Gastrocnemius medialis (tissue), 4 donors: Measurements from ENCODE around the gene PAK5. TPM values are rescaled to one million over a fixed set of nuclear protein-coding genes. Genes with fewer than 3 reads are reported as not detected.

Experiments used
- ATAC-seq, 2 donors: fragments of 150-250 bp; one replicate each; pipeline ENCODE4 v1.9.1; 2016
- DNase-seq, 2 donors: peaks; one replicate each; pipeline ENCODE4 v3.0.0-alpha.2; 2019
- H3K27ac ChIP-seq, 4 donors: fragments of 200-600 bp; sonication (generic); 1 replicate in 1 of 4; 2 replicates in 3 of 4; pipeline ENCODE4 v1.5.1; 2016 to 2018; ENCODE audit warnings: mild to moderate bottlenecking in 2 of 4, moderate library complexity in 1 of 4
- H3K27me3 ChIP-seq, 3 donors: fragments of 200-600 bp; sonication (generic) in 2 of 3; 1 replicate in 1 of 3; 2 replicates in 2 of 3; pipeline versions ENCODE4 v1.5.1 to v1.6.0; 2016 to 2019; ENCODE audit warnings: mild to moderate bottlenecking in 1 of 3, moderate library complexity in 1 of 3
- H3K36me3 ChIP-seq, 2 donors: fragments of 200-600 bp; sonication (generic) in 1 of 2; one replicate each; pipeline ENCODE4 v1.5.1; 2017 to 2018
- H3K4me1 ChIP-seq, 2 donors: fragments of 200-600 bp; sonication (generic) in 1 of 2; one replicate each; pipeline ENCODE4 v1.5.1; 2016 to 2017; ENCODE audit warnings: mild to moderate bottlenecking in 2 of 2
- H3K4me3 ChIP-seq, 4 donors: fragments of 200-600 bp; sonication (generic) in 3 of 4; 1 replicate in 1 of 4; 2 replicates in 3 of 4; pipeline ENCODE4 v1.5.1; 2016 to 2019; ENCODE audit warnings: mild to moderate bottlenecking in 2 of 4
- H3K9me3 ChIP-seq, 3 donors: fragments of 200-600 bp; sonication (generic) in 2 of 3; 1 replicate in 1 of 3; 2 replicates in 2 of 3; pipeline ENCODE4 v1.5.1; 2016 to 2019
- POLR2A ChIP-seq, 2 donors: fragments of 450-650 bp; IDR thresholded peaks; one replicate each; pipeline ENCODE4 v1.6.1; 2017; ENCODE audit warnings: antibody characterized with exemption in 2 of 2, mild to moderate bottlenecking in 2 of 2, moderate library complexity in 2 of 2
- in situ Hi-C, 4 donors: fragments of 200-750 bp; cut with MboI; loops; one replicate each; pipeline versions ENCODE4 v1.15.0 to v1.8.0; 2017; ENCODE audit warnings: low sequenced_read_pairs in 4 of 4
- intact Hi-C: fragments of 100-400 bp; cut with DNase I; formaldehyde crosslinking; loops from one replicate; pipeline ENCODE4 v1.15.1; 2023; ENCODE audit warnings: low total_unique reads
- total RNA-seq, 4 donors: library from RNA; depleted of rRNA; stranded (reverse); fragments of >200 nt; gene quantifications; one replicate each; pipeline versions ENCODE4 v1.1.0 to v1.2.3, GENCODE V29; 2016
- TF ChIP-seq, protein P1 (sequence below), 5 experiments: fragments of 450-650 bp in 3 of 5; fragments of 200-600 bp in 2 of 5; sonication (generic) in 2 of 5; IDR thresholded peaks in 4 of 5; conservative IDR thresholded peaks in 1 of 5; 1 replicate in 4 of 5; 2 replicates in 1 of 5; pipeline ENCODE4 v1.5.1; 2016 to 2019; ENCODE audit warnings: antibody characterized with exemption in 5 of 5, mild to moderate bottlenecking in 3 of 5, moderate library complexity in 3 of 5

PAK5 gene
- not detected for total RNA-seq

- TF ChIP-seq, protein P1, sequence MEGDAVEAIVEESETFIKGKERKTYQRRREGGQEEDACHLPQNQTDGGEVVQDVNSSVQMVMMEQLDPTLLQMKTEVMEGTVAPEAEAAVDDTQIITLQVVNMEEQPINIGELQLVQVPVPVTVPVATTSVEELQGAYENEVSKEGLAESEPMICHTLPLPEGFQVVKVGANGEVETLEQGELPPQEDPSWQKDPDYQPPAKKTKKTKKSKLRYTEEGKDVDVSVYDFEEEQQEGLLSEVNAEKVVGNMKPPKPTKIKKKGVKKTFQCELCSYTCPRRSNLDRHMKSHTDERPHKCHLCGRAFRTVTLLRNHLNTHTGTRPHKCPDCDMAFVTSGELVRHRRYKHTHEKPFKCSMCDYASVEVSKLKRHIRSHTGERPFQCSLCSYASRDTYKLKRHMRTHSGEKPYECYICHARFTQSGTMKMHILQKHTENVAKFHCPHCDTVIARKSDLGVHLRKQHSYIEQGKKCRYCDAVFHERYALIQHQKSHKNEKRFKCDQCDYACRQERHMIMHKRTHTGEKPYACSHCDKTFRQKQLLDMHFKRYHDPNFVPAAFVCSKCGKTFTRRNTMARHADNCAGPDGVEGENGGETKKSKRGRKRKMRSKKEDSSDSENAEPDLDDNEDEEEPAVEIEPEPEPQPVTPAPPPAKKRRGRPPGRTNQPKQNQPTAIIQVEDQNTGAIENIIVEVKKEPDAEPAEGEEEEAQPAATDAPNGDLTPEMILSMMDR (IDR thresholded peaks at IDR 0.05 in 4 of 5, conservative IDR thresholded peaks at IDR 0.05 in 1 of 5): no peak
- TF ChIP-seq POLR2A (IDR thresholded peaks at IDR 0.05): no peak
- Histone ChIP-seq H3K27me3 (peaks cover 9 to 29% (median 21%) of the 10 kb centered on the region in 3 donors), H3K9me3 (no peaks in the 10 kb centered on the region), H3K36me3 (no peaks in the 10 kb centered on the region), H3K4me3 (no peak within 1 kb of the TSS), H3K27ac (no peak within 1 kb of the TSS), H3K4me1 (no peaks in the 10 kb centered on the region)
- DNase-seq: no peak
- ATAC-seq: no peak
- in situ Hi-C loops (no loop called here), intact Hi-C loops (no loop called here)
These were observed at the start of gene PAK5 for GRCh38 chr20:9838378-9839295. Gene PAK5 (minus strand): TSS chr20:9839076. CDS start chr20:9644328, 194,748 bp downstream.

- Histone ChIP-seq H3K4me1 (no peaks in the 10 kb centered on the region), H3K27ac (no peak overlapping the region), H3K4me3 (no peak overlapping the region), H3K27me3 (no peaks in the 10 kb centered on the region), H3K36me3 (no peaks in the 10 kb centered on the region), H3K9me3 (no peaks in the 10 kb centered on the region)
- intact Hi-C loops (no loop called here), in situ Hi-C loops (no loop called here)
- TF ChIP-seq, protein P1 (IDR thresholded peaks at IDR 0.05 in 4 of 5, conservative IDR thresholded peaks at IDR 0.05 in 1 of 5): no peak
- no peak for TF ChIP-seq POLR2A (IDR thresholded peaks at IDR 0.05)
- ATAC-seq (no peak), DNase-seq (no peak)
These were observed 48.8 kb upstream of the PAK5 start for GRCh38 chr20:9887706-9888105.

GRCh38 chr20:9886227-9886626 is 47.4 kb upstream of the PAK5 start:
- DNase-seq (no peak), ATAC-seq (no peak)
- H3K36me3 ChIP-seq: no peaks in the 10 kb centered on the region
- H3K4me1 ChIP-seq: no peaks in the 10 kb centered on the region
- no peak overlapping the region for H3K27ac ChIP-seq
- no peaks in the 10 kb centered on the region for H3K27me3 ChIP-seq
- H3K4me3 ChIP-seq: no peak overlapping the region
- intact Hi-C loops: no loop called here
- TF ChIP-seq, protein P1 (IDR thresholded peaks at IDR 0.05 in 4 of 5, conservative IDR thresholded peaks at IDR 0.05 in 1 of 5): no peak
- TF ChIP-seq POLR2A (IDR thresholded peaks at IDR 0.05): no peak
- in situ Hi-C loops: no loop called here
- H3K9me3 ChIP-seq: no peaks in the 10 kb centered on the region

GRCh38 chr20:9884666-9885065 is 45.8 kb upstream of the PAK5 start:
- Histone ChIP-seq H3K9me3 (no peaks in the 10 kb centered on the region), H3K27me3 (no peaks in the 10 kb centered on the region), H3K4me3 (no peak overlapping the region), H3K27ac (no peak overlapping the region), H3K4me1 (no peaks in the 10 kb centered on the region), H3K36me3 (no peaks in the 10 kb centered on the region)
- DNase-seq (no peak), ATAC-seq (no peak)
- intact Hi-C loops (no loop called here), in situ Hi-C loops (no loop called here)
- TF ChIP-seq, protein P1 (IDR thresholded peaks at IDR 0.05 in 4 of 5, conservative IDR thresholded peaks at IDR 0.05 in 1 of 5): no peak
- TF ChIP-seq POLR2A (IDR thresholded peaks at IDR 0.05): no peak
